ENCODE measurements around the gene C19orf53.
"Not testable (repeated sequence)": the region's sequence is repeated elsewhere in the genome, so short reads cannot be mapped to it uniquely, and the experiment has no call there.

- not testable (repeated sequence) for TF ChIP-seq EZH2 (IDR thresholded peaks at IDR 0.05; ENCODE audit: insufficient read depth, poor library complexity, severe bottlenecking); EZH2phosphoT487 (IDR thresholded peaks at IDR 0.05; ENCODE audit: insufficient read depth, low read depth)
Observed at GRCh38 chr19:13793317-13793716, 19.1 kb downstream of the C19orf53 start.
